Breast epithelium (tissue), 4 donors: ENCODE data around the gene ZKSCAN8. TPM values are rescaled to one million over a fixed set of nuclear protein-coding genes. Genes with fewer than 3 reads are reported as not detected.

Experiments
- DNase-seq, 2 donors: peaks; one replicate each; pipeline ENCODE4 v3.0.0-alpha.2; 2019; ENCODE audit warnings: low spot score in 2 of 2
- H3K27ac ChIP-seq, 2 donors: fragments of 200-600 bp; sonication (generic) in 1 of 2; one replicate each; pipeline ENCODE4 v1.5.1; 2016 to 2019; ENCODE audit warnings: mild to moderate bottlenecking in 1 of 2
- H3K27me3 ChIP-seq, 2 donors: fragments of 200-600 bp; sonication (generic) in 1 of 2; one replicate each; pipeline versions ENCODE4 v1.5.1 to v1.6.0; 2017 to 2019; ENCODE audit warnings: control low read depth in 1 of 2, mild to moderate bottlenecking in 1 of 2
- H3K36me3 ChIP-seq: fragments of 200-600 bp; one replicate; pipeline ENCODE4 v1.5.1; 2019
- H3K4me1 ChIP-seq, 2 donors: fragments of 200-600 bp; sonication (generic); one replicate each; pipeline ENCODE4 v1.5.1; 2016 to 2019; ENCODE audit warnings: control low read depth in 1 of 2
- H3K4me3 ChIP-seq, 3 donors: fragments of 200-600 bp; sonication (generic); 1 replicate in 2 of 3; 2 replicates in 1 of 3; pipeline ENCODE4 v1.5.1; 2016 to 2019; ENCODE audit warnings: mild to moderate bottlenecking in 3 of 3, moderate library complexity in 2 of 3
- H3K9me3 ChIP-seq, 2 donors: fragments of 200-600 bp; sonication (generic) in 1 of 2; one replicate each; pipeline ENCODE4 v1.5.1; 2016 to 2019; ENCODE audit warnings: control low read depth in 1 of 2
- POLR2A ChIP-seq: fragments of 450-650 bp; IDR thresholded peaks from one replicate; pipeline ENCODE4 v1.6.1; 2016; ENCODE audit warnings: antibody characterized with exemption, mild to moderate bottlenecking, moderate library complexity
- POLR2AphosphoS5 ChIP-seq, 3 donors: sonication (generic); formaldehyde crosslinking; IDR thresholded peaks; one replicate each; pipeline ENCODE4 v1.6.1; 2017; ENCODE audit warnings: antibody characterized with exemption in 3 of 3
- intact Hi-C: fragments of 100-400 bp; cut with DNase I; formaldehyde crosslinking; loops from one replicate; pipeline ENCODE4 v1.15.1; 2023; ENCODE audit warnings: low total_unique reads
- total RNA-seq, 3 donors: library from RNA; depleted of rRNA; stranded (reverse); fragments of >200 nt; gene quantifications; one replicate each; pipeline ENCODE4 v1.1.0, GENCODE V29; 2016
- TF ChIP-seq, protein P1 (sequence below), 3 donors: fragments of 450-650 bp; IDR thresholded peaks; one replicate each; pipeline ENCODE4 v1.5.1; 2016 to 2017; ENCODE audit warnings: antibody characterized with exemption in 3 of 3, mild to moderate bottlenecking in 3 of 3, moderate library complexity in 3 of 3

Gene ZKSCAN8
- total RNA-seq, 3 donors from 2014 or later, result 21.9 to 33.8 (median 22.9) TPM

DNA sequence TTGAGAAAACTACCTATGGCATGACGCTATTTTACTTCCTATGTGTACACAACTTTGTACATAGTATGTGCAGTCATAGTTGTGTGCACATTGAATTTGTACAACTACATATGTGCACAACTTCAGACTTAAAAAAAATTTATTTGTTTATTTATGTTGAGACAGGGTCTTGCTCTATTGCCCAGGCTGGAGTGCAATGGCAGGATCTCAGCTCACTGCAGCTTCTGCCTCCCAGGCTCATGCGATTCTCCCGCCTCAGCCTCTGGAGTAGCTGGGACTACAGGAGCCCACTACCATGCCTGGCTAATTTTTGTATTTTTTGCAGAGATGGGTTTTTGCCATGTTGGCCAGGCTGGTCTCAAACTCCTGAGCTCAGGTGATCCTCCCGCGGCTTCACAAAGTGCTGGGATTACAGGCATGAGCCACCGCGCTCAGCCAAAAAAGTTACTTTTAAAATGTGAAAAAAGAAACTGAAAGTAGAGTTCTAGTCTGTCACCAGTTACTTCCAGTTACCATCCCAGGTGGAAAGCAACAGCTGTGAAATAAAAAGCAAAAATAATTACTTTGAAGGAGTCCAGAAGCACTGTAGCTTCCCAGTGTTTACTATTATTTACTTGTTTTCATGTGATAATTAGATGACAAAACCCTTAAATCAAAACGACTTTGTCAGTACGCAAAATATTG lies 1.7 kb upstream of the ZKSCAN8 start:
- Histone ChIP-seq H3K4me3 (peak overlapping the region in 1 of 3 donors; percentile 6), H3K27ac (no peak overlapping the region), H3K9me3 (no peaks in the 10 kb centered on the region), H3K4me1 (peaks cover 0 to 13% of the 10 kb centered on the region in 2 donors), H3K36me3 (no peaks in the 10 kb centered on the region), H3K27me3 (no peaks in the 10 kb centered on the region)
- intact Hi-C loops, result loop anchor here (5.0 kb wide), 2 partner anchors 333 to 737 kb away; a partner anchor contains a TSS
- DNase-seq, result no peak
- TF ChIP-seq POLR2AphosphoS5 (IDR thresholded peaks at IDR 0.05) (no peak), POLR2A (no peak)
- TF ChIP-seq, protein P1, sequence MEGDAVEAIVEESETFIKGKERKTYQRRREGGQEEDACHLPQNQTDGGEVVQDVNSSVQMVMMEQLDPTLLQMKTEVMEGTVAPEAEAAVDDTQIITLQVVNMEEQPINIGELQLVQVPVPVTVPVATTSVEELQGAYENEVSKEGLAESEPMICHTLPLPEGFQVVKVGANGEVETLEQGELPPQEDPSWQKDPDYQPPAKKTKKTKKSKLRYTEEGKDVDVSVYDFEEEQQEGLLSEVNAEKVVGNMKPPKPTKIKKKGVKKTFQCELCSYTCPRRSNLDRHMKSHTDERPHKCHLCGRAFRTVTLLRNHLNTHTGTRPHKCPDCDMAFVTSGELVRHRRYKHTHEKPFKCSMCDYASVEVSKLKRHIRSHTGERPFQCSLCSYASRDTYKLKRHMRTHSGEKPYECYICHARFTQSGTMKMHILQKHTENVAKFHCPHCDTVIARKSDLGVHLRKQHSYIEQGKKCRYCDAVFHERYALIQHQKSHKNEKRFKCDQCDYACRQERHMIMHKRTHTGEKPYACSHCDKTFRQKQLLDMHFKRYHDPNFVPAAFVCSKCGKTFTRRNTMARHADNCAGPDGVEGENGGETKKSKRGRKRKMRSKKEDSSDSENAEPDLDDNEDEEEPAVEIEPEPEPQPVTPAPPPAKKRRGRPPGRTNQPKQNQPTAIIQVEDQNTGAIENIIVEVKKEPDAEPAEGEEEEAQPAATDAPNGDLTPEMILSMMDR (IDR thresholded peaks at IDR 0.05), result no peak

DNA sequence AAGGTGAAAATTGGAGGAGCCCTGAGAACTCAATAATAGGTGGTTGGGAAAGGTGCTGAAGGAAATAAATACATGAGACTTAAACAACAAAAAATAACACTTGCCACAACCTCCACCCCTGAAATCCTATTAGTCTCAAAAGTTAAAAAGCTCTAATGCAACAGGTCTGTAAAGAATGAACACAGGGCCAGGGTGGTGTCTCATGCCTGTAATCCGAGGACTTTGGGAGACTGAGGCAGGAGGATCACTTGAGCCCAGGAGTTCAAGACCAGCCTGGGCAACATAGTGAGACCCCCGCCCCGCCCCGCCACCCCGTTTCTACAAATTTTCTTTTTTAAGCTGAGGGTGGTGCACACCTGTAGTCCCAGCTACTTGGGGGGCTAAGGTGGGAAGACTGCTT lies 1.1 kb upstream of the ZKSCAN8 start:
- no peaks in the 10 kb centered on the region for H3K9me3 ChIP-seq
- intact Hi-C loops, result loop anchor here (5.0 kb wide), 1 partner anchor 333 kb away; a partner anchor contains a TSS
- H3K27me3 ChIP-seq, result no peaks in the 10 kb centered on the region
- no peaks in the 10 kb centered on the region for H3K36me3 ChIP-seq
- peak overlapping the region in 1 of 3 donors; percentile 6 for H3K4me3 ChIP-seq
- TF ChIP-seq POLR2AphosphoS5 (IDR thresholded peaks at IDR 0.05), result no peak
- no peak for TF ChIP-seq POLR2A
- TF ChIP-seq, protein P1 (IDR thresholded peaks at IDR 0.05), result no peak
- no peak for DNase-seq
- no peak overlapping the region for H3K27ac ChIP-seq
- H3K4me1 ChIP-seq, result peaks cover 0 to 13% of the 10 kb centered on the region in 2 donors

DNA sequence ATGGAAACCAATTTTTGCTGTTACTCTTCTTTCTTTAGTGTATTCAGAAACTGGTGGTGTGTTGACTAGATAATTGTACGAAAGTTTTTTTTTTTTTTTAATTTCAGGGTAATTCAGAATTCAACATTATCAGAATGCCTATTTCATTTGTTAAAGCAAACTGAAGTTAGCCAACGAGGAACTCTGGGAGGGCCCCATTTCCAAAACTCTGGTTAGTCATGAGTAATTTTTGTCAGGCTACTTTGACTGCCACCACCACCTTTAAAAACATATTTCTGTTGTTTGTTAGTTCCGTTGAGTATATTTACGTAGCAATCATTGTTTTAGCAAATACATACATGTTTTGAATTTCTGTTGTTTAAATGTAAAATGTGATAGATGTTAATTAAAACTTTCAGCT lies 763 bp downstream of the ZKSCAN8 start:
- H3K27ac ChIP-seq, result no peak overlapping the region
- H3K4me1 ChIP-seq, result peaks cover 0 to 13% of the 10 kb centered on the region in 2 donors
- TF ChIP-seq POLR2AphosphoS5 (IDR thresholded peaks at IDR 0.05), result no peak
- TF ChIP-seq, protein P1 (IDR thresholded peaks at IDR 0.05), result no peak
- no peak for TF ChIP-seq POLR2A
- no peaks in the 10 kb centered on the region for H3K27me3 ChIP-seq
- H3K36me3 ChIP-seq, result no peaks in the 10 kb centered on the region
- no peaks in the 10 kb centered on the region for H3K9me3 ChIP-seq
- no peak for DNase-seq
- H3K4me3 ChIP-seq, result peak overlapping the region; percentile 86 to 93 (median 92)
- intact Hi-C loops, result loop anchor here (5.0 kb wide), 1 partner anchor 335 kb away; a partner anchor contains a TSS

DNA sequence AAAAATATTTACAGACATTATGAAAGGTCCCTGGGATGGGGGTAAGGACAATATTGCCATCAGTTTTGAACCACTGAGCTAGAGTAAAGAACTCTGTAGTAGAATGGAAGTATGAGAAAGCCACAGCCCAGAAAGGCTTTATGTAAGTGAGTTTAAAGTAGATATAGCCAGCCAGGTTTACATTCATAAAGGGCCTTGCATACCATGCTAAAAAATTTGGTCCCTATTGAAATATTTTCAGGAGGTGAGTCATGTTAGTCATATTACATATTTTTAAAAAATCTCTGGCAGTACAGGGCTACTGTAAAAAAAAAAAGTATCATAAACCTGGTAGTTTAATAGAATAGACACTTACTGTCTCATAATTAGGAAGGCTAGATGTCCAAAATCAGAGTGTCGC lies 3.5 kb downstream of the ZKSCAN8 start:
- no peak for DNase-seq
- H3K4me1 ChIP-seq, result peaks cover 0 to 9% of the 10 kb centered on the region in 2 donors
- H3K9me3 ChIP-seq, result no peaks in the 10 kb centered on the region
- H3K36me3 ChIP-seq, result peaks cover 11% of the 10 kb centered on the region
- no peak overlapping the region for H3K27ac ChIP-seq
- intact Hi-C loops, result no loop called here
- H3K4me3 ChIP-seq, result no peak overlapping the region
- TF ChIP-seq POLR2AphosphoS5 (IDR thresholded peaks at IDR 0.05) (no peak), POLR2A (no peak)
- TF ChIP-seq, protein P1 (IDR thresholded peaks at IDR 0.05), result no peak
- no peaks in the 10 kb centered on the region for H3K27me3 ChIP-seq

DNA sequence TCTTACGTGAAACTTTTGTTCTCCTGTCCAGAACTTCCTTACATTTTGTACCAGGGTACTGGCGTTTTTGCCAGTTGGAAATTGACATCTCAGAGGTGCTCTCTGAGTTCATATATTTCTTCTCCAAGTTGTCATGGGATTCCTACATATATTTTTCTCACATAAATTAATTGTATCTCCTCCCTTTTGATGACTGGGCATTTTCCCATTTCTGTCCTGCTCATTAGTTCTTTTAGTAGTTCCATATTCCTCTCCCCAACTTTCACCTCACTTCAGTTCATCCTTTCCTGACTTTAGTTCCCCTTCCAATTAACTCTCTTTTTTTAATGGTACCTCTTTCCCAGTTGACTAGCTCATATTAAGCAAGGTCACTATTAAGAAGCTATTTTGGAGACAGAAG lies 10.8 kb downstream of the ZKSCAN8 start:
- Histone ChIP-seq H3K27me3 (no peaks in the 10 kb centered on the region), H3K27ac (no peak overlapping the region), H3K4me1 (no peaks in the 10 kb centered on the region), H3K9me3 (no peaks in the 10 kb centered on the region), H3K4me3 (no peak overlapping the region), H3K36me3 (peaks cover 14% of the 10 kb centered on the region)
- intact Hi-C loops, result no loop called here
- TF ChIP-seq, protein P1 (IDR thresholded peaks at IDR 0.05), result no peak
- TF ChIP-seq POLR2A (no peak), POLR2AphosphoS5 (IDR thresholded peaks at IDR 0.05) (no peak)
- no peak for DNase-seq
